Activated T-cell treated with anti-CD3 and anti-CD28 coated beads for 4 hours (primary cell): ENCODE results near the gene RUNX2.
"Not testable (repeated sequence)": the region's sequence is repeated elsewhere in the genome, so short reads cannot be mapped to it uniquely, and the experiment has no call there.

Experiments used
- DNase-seq: peaks from one replicate; pipeline ENCODE4 v3.0.0-alpha.2; 2020

Gene RUNX2

DNA sequence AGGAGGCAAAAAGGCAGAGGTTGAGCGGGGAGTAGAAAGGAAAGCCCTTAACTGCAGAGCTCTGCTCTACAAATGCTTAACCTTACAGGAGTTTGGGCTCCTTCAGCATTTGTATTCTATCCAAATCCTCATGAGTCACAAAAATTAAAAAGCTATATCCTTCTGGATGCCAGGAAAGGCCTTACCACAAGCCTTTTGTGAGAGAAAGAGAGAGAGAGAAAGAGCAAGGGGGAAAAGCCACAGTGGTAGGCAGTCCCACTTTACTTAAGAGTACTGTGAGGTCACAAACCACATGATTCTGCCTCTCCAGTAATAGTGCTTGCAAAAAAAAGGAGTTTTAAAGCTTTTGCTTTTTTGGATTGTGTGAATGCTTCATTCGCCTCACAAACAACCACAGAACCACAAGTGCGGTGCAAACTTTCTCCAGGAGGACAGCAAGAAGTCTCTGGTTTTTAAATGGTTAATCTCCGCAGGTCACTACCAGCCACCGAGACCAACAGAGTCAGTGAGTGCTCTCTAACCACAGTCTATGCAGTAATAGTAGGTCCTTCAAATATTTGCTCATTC, at the start of gene RUNX2:
Gene RUNX2 (plus strand): TSS at position 375 of the 567 bp plus-strand sequence. CDS start 397 bp downstream, outside the sequence.
- DNase-seq = no peak

DNA sequence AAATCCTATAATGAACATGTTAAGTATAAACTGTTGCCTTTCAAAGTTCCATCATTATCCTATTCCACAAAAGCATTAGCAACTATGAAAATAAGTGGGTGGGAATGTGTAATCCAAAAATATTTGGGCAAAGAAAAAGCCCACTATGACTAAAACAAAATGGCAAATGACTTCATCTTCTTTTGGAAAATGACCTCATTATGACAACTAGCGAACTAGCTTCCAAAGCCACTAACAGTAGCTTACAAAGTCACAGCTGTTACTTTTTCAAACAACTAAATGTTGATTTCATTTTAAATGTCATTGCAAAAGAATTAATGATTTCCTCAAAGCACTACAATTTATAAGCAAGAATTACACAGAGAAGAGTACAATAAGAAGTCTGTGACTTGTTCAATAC, 49.8 kb upstream of the RUNX2 start:
- no peak for DNase-seq

DNA sequence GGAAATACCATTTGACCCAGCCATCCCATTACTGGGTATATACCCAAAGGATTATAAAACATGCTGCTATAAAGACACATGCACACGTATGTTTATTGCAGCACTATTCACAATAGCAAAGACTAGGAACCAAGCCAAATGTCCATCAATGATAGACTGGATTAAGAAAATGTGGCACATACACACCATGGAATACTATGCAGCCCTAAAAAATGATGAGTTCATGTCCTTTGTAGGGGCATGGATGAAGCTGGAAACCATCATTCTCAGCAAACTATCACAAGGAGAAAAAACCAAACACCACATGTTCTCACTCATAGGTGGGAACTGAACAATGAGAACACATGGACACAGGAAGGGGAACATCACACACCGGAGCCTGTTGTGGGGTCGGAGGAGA, 41.4 kb upstream of the RUNX2 start:
- DNase-seq = not testable (repeated sequence)

DNA sequence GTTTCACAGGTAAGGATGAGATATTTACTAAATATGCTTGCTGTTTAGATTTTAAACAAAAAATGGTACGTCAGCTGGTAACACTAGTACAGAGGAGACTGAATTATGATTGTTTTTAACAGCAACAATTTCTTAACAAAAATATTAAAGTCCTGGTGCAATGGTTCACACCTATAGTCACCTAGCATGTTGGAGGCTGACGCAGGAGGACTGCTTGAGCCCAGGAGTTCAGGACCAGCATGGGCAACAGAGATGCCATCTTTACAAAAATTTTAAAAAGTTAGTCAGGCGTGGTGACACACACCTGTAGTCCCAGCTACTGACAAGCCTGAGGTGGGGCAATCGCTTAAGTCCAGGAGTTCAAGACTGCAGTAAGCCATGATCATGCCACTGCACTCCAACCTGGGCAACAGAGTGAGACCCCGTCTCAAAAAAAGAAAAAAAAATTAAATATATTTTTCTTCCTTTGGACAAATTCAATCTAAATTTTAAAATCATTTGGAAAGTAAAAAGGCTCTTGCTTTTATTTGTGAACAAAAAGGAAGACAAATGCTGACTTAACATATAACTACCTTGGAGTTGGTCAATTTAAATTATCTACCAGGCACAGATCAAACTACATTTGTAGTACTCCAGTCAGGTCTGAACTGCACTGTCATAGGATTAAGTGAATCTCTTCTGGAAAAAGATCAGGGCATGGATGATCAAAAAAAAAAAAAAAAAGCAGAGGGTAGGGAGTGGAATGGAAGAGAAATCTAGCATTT, 38.2 kb upstream of the RUNX2 start:
- DNase-seq = no peak

GRCh38 chr6:45293306-45293705, 34.8 kb upstream of the RUNX2 start:
- DNase-seq = no peak

DNA sequence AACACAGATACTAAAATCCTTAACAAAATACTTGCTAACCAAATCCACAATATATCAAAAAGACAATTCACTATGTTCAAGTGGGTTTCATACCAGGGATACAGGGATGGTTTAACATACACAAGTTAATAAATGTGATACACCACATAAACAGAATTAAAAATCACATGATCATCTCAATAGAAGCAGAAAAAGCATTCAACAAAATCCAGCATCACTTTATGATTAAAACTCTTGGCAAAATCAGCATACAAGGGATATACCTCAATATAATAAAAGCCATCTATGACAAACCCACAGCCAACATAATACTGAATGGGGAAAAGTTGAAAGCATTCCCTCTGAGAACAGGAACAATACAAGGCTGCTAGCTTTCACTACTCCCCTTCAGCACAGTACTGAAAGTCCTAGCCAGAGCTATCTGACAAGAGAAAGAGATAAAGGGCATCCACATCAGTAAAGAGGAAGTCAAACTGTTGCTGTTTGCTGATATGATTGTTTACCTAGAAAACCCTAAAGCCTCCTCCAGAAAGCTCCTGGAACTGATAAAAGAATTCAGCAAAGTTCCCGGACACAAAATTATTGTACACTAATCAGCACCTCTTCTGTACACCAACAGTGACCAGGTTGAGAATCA, 33.9 kb upstream of the RUNX2 start:
- DNase-seq = not testable (repeated sequence)

- no peak for DNase-seq
Observed at GRCh38 chr6:45297320-45297719, 30.8 kb upstream of the RUNX2 start.

DNA sequence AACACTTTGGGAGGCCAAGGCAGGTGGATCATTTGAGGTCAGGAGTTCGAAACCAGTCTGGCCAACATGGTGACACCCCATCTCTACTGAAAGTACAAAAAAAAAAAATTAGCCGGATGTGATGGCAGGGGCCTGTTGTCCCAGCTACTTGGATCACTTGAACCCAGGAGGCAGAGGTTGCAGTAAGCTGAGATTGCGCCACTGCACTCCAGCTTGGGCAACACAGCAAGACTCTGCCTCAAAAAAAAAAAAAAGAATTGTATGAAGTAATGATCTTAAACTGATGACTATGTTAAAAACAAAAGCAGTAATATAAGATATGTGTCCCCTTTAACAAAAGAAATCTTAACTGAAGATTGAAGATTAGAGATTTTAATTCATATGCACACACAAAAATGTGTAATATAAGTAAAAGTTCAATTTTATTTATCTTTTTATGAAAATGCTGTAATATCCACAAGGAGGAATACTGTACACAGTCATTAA, 29.0 kb upstream of the RUNX2 start:
- DNase-seq = no peak

DNA sequence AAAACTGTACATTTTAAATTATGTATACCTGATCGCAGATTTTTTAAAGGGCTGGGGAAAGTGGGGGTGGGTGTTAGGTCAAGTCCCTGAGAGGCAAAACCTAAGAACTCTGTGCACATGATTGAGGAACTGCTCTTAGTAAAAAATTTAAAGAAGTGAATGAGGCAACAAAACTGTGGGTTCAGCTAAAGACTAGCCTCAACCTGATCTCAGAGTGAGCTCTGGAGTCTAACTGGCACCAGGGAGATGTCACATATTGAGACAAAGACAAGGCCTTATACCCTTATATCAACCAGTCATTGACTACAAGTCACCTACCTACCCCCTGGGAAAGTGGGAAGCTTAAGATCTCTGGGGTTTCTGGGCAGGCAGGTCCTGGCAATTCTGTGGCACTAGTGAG, 27.4 kb upstream of the RUNX2 start:
- no peak for DNase-seq

DNA sequence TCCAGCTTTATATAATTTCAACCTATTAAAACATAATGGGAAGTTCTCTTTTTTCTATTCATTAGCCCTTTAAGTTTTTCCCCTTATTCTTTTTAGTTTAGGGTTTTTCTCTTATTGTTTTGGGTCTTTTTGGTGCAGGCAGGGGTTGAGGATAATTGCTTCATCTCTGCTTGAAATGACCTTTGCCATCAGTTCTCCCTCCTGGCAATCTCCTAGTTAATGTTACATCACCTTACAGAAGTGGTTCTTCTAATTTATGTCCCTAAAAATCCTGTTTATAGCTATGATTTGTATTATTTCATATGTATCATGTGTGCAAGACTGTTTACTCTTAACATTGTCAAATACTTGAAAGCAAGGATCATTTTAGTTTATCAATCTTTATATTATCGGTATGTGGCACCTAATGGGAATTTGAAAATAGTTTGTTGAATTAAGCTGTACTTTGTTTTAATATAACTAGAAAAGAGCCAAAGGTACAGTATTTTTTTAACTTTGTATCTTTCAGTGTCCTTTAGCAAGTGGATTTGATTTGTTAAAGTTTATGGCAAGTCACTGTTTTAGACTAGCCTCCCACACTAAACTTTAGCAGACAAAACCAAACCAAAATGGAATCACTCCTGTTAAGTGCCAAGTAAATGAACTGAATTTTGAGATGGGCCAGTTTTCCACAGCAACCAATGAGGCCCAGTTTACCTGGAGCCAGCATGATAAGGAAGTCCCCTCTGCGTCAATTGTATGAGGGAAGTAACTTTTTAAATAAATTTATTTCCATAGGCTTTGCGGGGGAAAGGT, 26.6 kb upstream of the RUNX2 start:
- DNase-seq = no peak

DNA sequence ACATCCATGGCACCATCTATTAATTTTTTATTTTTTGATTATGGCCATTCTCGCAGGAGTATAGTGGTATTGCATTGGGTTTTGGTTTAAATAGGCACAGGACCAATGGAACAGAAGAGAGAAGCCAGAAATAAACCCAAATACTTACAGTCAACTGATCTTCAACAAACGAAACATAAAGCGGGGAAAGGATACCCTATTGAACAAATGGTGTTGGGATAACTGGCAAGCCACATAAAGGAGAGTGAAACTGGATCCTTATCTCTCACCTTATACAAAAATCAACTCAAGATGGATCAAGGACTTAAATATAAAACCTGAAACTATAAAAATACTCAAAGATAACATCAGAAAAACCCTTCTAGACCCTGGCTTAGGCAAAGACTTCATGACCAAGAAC, 25.3 kb upstream of the RUNX2 start:
- no peak for DNase-seq

- DNase-seq = no peak
Observed at GRCh38 chr6:45305546-45305945, 22.6 kb upstream of the RUNX2 start.

- no peak for DNase-seq
Observed at GRCh38 chr6:45310118-45310788, 17.9 kb upstream of the RUNX2 start.

DNA sequence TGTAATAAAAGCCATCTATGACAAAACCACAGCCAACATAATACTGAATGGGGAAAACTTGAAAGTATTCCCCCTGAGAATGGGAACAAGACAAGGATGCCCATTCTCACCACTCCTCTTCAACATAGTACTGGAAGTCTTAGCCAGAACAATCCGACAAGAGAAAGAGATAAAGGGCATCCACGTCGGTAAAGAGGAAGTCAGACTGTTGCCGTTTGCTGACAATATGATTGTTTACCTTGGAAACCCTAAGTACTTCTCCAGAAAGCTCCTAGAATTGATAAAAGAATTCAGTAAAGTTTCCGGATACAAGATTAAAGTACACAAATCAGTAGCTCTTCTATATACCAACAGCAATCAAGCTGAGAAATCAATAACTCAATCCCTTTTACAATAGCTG, 14.0 kb upstream of the RUNX2 start:
- DNase-seq = no peak

DNA sequence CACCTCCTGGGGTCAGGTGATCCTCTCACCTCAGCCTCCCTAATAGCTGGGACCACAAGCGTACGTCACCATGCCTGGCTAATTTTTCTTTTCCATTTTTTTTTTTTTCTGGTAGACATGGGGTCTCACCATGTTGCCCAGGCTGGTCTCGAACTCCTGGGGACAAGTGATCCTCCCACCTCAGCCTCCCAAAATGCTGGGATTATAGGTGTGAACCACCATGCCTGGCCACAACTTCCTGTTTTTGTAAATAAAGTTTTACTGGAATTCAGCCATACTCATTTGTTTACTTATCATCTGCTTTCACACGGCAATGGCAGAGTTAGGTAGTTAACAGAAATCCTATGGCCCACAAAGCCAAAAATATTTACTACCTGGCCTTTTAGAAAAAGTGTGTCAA, 7.8 kb upstream of the RUNX2 start:
- DNase-seq = no peak

- DNase-seq = no peak
Observed at GRCh38 chr6:45323656-45324224, 4.4 kb upstream of the RUNX2 start.

DNA sequence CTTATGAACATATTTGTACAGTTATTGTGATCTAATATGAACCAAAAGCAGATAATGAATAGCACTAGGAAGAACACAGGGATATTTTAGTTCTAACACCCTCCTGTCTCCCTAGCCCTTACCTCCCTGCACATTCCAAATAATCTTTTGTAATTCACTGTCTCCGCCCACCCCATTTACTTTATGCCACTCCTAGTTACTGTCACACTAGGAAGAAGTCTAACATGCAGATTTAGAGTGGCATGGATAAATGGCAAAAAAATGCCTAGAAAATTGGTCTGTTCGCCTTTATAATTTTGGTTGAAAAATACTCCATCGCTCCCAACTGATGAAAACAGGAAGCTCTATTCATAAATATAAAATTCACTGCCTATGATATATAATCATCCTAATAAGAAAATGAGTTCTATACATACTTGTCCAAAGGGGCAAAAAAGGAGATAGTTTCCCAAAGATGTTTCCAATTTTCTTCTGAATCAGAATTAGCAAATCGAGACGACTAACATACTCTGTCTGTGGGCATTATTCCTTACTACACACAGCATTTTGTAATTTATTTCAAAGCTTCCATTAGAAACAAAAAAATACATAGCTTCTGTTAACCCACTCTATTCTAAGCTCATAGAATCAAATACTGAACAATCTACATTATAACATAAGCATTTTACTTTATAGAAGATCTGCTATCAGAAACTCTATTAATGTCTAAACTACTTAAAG, 1.3 kb upstream of the RUNX2 start:
- DNase-seq = no peak

GRCh38 chr6:45328523-45328922, 393 bp downstream of the RUNX2 start:
- DNase-seq = no peak

DNA sequence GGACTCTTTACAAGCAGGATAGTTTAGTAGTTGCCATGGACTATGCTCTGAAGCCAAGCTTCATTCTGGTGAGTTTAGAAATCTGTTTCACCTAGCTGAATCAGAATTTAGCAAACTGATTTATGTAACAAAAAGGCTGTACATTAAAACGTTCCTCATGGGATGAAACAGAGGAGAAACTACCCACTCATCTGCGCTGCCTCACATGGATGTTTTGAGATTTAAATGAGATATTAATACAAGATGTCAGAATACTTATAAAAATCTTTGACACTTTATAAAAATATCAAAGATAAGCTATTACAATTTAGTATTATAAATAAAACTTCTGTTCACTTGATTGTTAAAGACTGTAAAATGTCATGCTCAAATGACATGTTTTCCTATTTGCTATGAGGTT, 16.8 kb downstream of the RUNX2 start:
- no peak for DNase-seq

DNA sequence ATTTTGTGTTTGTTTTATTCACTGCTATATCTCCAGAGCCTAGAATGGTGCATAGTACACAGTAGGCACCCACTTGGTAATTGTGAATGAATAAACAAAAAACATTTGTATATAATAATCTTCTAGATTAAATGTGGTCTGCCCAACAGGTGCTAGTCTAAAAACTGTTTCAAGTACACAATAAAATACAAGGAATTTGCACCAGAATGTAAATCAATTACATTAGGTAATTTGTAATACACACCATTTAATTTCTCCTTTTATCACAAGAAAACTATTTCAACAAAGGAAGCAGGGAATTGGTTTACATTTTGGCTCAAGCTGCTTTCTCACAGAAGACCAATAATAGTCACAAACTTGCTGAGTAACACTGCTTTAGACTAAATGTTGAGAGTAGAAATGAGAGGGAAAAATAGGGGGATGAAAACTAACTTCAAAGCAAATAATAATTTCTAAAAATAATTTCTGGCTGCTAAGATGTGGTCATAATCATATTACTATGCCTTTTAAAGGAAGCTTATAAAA, 22.1 kb downstream of the RUNX2 start:
- no peak for DNase-seq

DNA sequence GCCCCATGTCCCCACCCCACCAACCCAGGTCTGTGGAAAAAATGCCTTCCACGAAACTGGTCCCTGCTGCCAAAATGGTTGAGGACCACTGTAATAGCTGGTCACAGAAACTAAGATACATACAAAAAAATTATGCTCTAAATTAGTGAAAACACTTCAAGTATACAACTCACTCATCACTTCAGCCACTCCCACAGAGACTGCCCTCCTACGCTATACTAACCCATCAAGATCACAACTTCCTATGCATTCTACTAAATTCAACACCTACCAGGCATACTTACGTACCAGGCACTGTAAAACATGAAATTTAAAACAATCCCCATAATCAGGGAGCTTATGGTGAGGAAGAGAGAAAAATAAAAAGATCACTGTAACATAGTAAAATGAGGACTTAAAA, 22.9 kb downstream of the RUNX2 start:
- no peak for DNase-seq
